ENCODE measurements around the gene HTR6.

DNA sequence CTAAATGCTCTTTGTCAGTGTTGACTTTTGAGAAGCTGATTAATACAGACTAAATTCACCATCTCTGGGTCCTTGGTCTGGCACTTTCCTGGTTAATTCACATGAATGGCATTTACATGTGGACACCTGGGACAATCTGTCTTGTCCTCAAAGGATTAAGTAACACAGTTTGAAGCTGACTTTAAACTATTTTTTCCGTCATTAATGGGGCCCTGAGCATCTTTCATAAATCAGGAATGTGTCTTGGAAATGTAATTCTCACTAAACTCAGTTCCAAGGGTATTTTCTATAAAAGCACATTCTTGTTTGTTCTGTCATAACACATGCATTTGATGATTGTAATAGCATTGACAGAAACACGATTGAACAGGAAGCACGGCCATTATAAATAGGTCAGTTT, 47.3 kb upstream of the HTR6 start:
- TF ChIP-seq, protein P1, sequence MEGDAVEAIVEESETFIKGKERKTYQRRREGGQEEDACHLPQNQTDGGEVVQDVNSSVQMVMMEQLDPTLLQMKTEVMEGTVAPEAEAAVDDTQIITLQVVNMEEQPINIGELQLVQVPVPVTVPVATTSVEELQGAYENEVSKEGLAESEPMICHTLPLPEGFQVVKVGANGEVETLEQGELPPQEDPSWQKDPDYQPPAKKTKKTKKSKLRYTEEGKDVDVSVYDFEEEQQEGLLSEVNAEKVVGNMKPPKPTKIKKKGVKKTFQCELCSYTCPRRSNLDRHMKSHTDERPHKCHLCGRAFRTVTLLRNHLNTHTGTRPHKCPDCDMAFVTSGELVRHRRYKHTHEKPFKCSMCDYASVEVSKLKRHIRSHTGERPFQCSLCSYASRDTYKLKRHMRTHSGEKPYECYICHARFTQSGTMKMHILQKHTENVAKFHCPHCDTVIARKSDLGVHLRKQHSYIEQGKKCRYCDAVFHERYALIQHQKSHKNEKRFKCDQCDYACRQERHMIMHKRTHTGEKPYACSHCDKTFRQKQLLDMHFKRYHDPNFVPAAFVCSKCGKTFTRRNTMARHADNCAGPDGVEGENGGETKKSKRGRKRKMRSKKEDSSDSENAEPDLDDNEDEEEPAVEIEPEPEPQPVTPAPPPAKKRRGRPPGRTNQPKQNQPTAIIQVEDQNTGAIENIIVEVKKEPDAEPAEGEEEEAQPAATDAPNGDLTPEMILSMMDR (conservative IDR thresholded peaks at IDR 0.05; ENCODE audit: low read length), result no peak
- TF ChIP-seq EZH2phosphoT487 (IDR thresholded peaks at IDR 0.05; ENCODE audit: borderline replicate concordance), result no peak

Measured in Loucy (cell line).